ENCODE measurements around the gene DVL2. TPM values are rescaled to one million over a fixed set of nuclear protein-coding genes. Genes with fewer than 3 reads are reported as not detected.

DVL2 gene
- total RNA-seq (ENCODE audit: unreplicated experiment): 79.1 TPM
- long read RNA-seq, partial matches to known transcripts: 1 of 4 reads
- long read RNA-seq, other reads (novel, unspliced or antisense): 0 of 4 reads

GRCh38 chr17:7234083-7234951 lies at the start of gene DVL2:
TSS of gene DVL2 (minus strand) at chr17:7234517. CDS start at chr17:7234262, 255 bp downstream.
- peaks cover 22% of the 10 kb centered on the region for H3K9me3 Mint-ChIP-seq (ENCODE audit: unreplicated experiment)
- no peak for TF ChIP-seq CTCF (IDR thresholded peaks at IDR 0.05; ENCODE audit: partially characterized antibody, unreplicated experiment)
- H3K27ac Mint-ChIP-seq (ENCODE audit: unreplicated experiment): peak within 1 kb of the TSS; percentile 89
- peaks cover 26% of the 10 kb centered on the region for H3K27me3 Mint-ChIP-seq (ENCODE audit: unreplicated experiment)
- peaks cover 6% of the 10 kb centered on the region for H3K36me3 Mint-ChIP-seq (ENCODE audit: unreplicated experiment)
- peak within 1 kb of the TSS; percentile 92 for H3K4me3 Mint-ChIP-seq (ENCODE audit: unreplicated experiment)
- H3K4me1 Mint-ChIP-seq (ENCODE audit: low read depth, unreplicated experiment): peaks cover 24% of the 10 kb centered on the region
- peak; percentile 94 for DNase-seq

- Mint-ChIP-seq H3K27me3 (ENCODE audit: unreplicated experiment) (peaks cover 22% of the 10 kb centered on the region), H3K27ac (ENCODE audit: unreplicated experiment) (no peak overlapping the region), H3K9me3 (ENCODE audit: unreplicated experiment) (peaks cover 2% of the 10 kb centered on the region), H3K4me1 (ENCODE audit: low read depth, unreplicated experiment) (peaks cover 4% of the 10 kb centered on the region), H3K36me3 (ENCODE audit: unreplicated experiment) (no peaks in the 10 kb centered on the region), H3K4me3 (ENCODE audit: unreplicated experiment) (no peak overlapping the region)
- DNase-seq: no peak
- TF ChIP-seq CTCF (IDR thresholded peaks at IDR 0.05; ENCODE audit: partially characterized antibody, unreplicated experiment): no peak
These were observed 49.3 kb upstream of the DVL2 start for GRCh38 chr17:7283471-7284216.

GRCh38 chr17:7282752-7283321 lies 48.5 kb upstream of the DVL2 start:
- Mint-ChIP-seq H3K36me3 (ENCODE audit: unreplicated experiment) (no peaks in the 10 kb centered on the region), H3K27ac (ENCODE audit: unreplicated experiment) (no peak overlapping the region), H3K4me3 (ENCODE audit: unreplicated experiment) (peak overlapping the region; percentile 25), H3K4me1 (ENCODE audit: low read depth, unreplicated experiment) (peaks cover 4% of the 10 kb centered on the region), H3K9me3 (ENCODE audit: unreplicated experiment) (peaks cover 2% of the 10 kb centered on the region), H3K27me3 (ENCODE audit: unreplicated experiment) (peaks cover 22% of the 10 kb centered on the region)
- no peak for DNase-seq
- TF ChIP-seq CTCF (IDR thresholded peaks at IDR 0.05; ENCODE audit: partially characterized antibody, unreplicated experiment): no peak

GRCh38 chr17:7281953-7282751 lies 47.8 kb upstream of the DVL2 start:
- no peak for DNase-seq
- Mint-ChIP-seq H3K36me3 (ENCODE audit: unreplicated experiment) (no peaks in the 10 kb centered on the region), H3K27ac (ENCODE audit: unreplicated experiment) (no peak overlapping the region), H3K27me3 (ENCODE audit: unreplicated experiment) (peaks cover 20% of the 10 kb centered on the region), H3K9me3 (ENCODE audit: unreplicated experiment) (peaks cover 2% of the 10 kb centered on the region), H3K4me3 (ENCODE audit: unreplicated experiment) (peak overlapping the region; percentile 73), H3K4me1 (ENCODE audit: low read depth, unreplicated experiment) (peaks cover 4% of the 10 kb centered on the region)
- TF ChIP-seq CTCF (IDR thresholded peaks at IDR 0.05; ENCODE audit: partially characterized antibody, unreplicated experiment): no peak
